GM10266 (cell line): ENCODE results near the gene CSNK2A2.

Experiments used
- DNase-seq: peaks from one replicate; pipeline ENCODE4 v3.0.0; 2012; ENCODE audit errors: extremely low spot score
- CTCF ChIP-seq: IDR thresholded peaks from 2 replicates; pipeline ENCODE4 v1.5.1; 2012; ENCODE audit warnings: mild to moderate bottlenecking, low read depth; ENCODE audit not compliant: control insufficient read depth, insufficient read depth; ENCODE audit errors: missing control alignments

Gene CSNK2A2

GRCh38 chr16:58198803-58199411 lies 1.0 kb upstream of the CSNK2A2 start:
- no peak for DNase-seq
- TF ChIP-seq CTCF, result no peak

- no peak for TF ChIP-seq CTCF
- DNase-seq, result peak; percentile 51
Observed at GRCh38 chr16:58197314-58198012, 443 bp downstream of the CSNK2A2 start.

GRCh38 chr16:58196898-58197313 lies 1.0 kb downstream of the CSNK2A2 start:
- DNase-seq, result peak; percentile 35
- TF ChIP-seq CTCF, result no peak

GRCh38 chr16:58195771-58196170 lies 2.1 kb downstream of the CSNK2A2 start:
- no peak for TF ChIP-seq CTCF
- no peak for DNase-seq

GRCh38 chr16:58195344-58195743 lies 2.6 kb downstream of the CSNK2A2 start:
- TF ChIP-seq CTCF, result no peak
- no peak for DNase-seq

- TF ChIP-seq CTCF, result no peak
- DNase-seq, result no peak
Observed at GRCh38 chr16:58194790-58195189, 3.1 kb downstream of the CSNK2A2 start.

- DNase-seq, result no peak
- no peak for TF ChIP-seq CTCF
Observed at GRCh38 chr16:58187665-58188421, 10.1 kb downstream of the CSNK2A2 start.
